ENCODE measurements around the gene AAK1.
"Not testable (repeated sequence)": the region's sequence is repeated elsewhere in the genome, so short reads cannot be mapped to it uniquely, and the experiment has no call there.

Gene AAK1

GRCh38 chr2:69566669-69567068 is 76.9 kb downstream of the AAK1 start:
- DNase-seq: no peak

GRCh38 chr2:69565431-69565839 is 78.1 kb downstream of the AAK1 start:
- no peak for DNase-seq

GRCh38 chr2:69564604-69565003 is 78.9 kb downstream of the AAK1 start:
- no peak for DNase-seq

GRCh38 chr2:69563021-69563420 is 80.5 kb downstream of the AAK1 start:
- no peak for DNase-seq

- DNase-seq: peak; percentile 19
Measured at GRCh38 chr2:69561101-69561500, 82.4 kb downstream of the AAK1 start.

- no peak for DNase-seq
Measured at GRCh38 chr2:69560147-69560482, 83.4 kb downstream of the AAK1 start.

GRCh38 chr2:69559442-69560146 is 83.9 kb downstream of the AAK1 start:
- peak; percentile 61 for DNase-seq

GRCh38 chr2:69556008-69556407 is 87.5 kb downstream of the AAK1 start:
- no peak for DNase-seq

GRCh38 chr2:69554981-69555380 is 88.6 kb downstream of the AAK1 start:
- no peak for DNase-seq

- no peak for DNase-seq
Measured at GRCh38 chr2:69554568-69554967, 89.0 kb downstream of the AAK1 start.

GRCh38 chr2:69553991-69554390 is 89.5 kb downstream of the AAK1 start:
- DNase-seq: no peak

- not testable (repeated sequence) for DNase-seq
Measured at GRCh38 chr2:69550511-69550910, 93.0 kb downstream of the AAK1 start.

- peak; percentile 81 for DNase-seq
Measured at GRCh38 chr2:69549421-69549820, 94.1 kb downstream of the AAK1 start.

- peak; percentile 16 for DNase-seq
Measured at GRCh38 chr2:69547984-69548715, 95.4 kb downstream of the AAK1 start.

- no peak for DNase-seq
Measured at GRCh38 chr2:69546646-69547045, 96.9 kb downstream of the AAK1 start.

- no peak for DNase-seq
Measured at GRCh38 chr2:69545477-69545932, 98.0 kb downstream of the AAK1 start.

GRCh38 chr2:69544951-69545350 is 98.6 kb downstream of the AAK1 start:
- DNase-seq: no peak

- DNase-seq: no peak
Measured at GRCh38 chr2:69539549-69539908, 104.0 kb downstream of the AAK1 start.

GRCh38 chr2:69538872-69539548 is 104.5 kb downstream of the AAK1 start:
- no peak for DNase-seq

GRCh38 chr2:69538249-69538648 is 105.3 kb downstream of the AAK1 start:
- DNase-seq: no peak

GRCh38 chr2:69535817-69536241 is 107.7 kb downstream of the AAK1 start:
- no peak for DNase-seq

- no peak for DNase-seq
Measured at GRCh38 chr2:69531186-69531585, 112.4 kb downstream of the AAK1 start.

- DNase-seq: no peak
Measured at GRCh38 chr2:69529480-69529879, 114.1 kb downstream of the AAK1 start.

- DNase-seq: no peak
Measured at GRCh38 chr2:69525261-69525660, 118.3 kb downstream of the AAK1 start.
